HG03457 (cell line): ENCODE measurements around the gene CEP135.
"Not testable (repeated sequence)": the region's sequence is repeated elsewhere in the genome, so short reads cannot be mapped to it uniquely, and the experiment has no call there.

Source experiments
- ATAC-seq: cut with Tn5 transposase; IDR thresholded peaks from one replicate; pipeline ENCODE4 v1.9.1; 2021; ENCODE audit warnings: moderate number of reproducible peaks; ENCODE audit not compliant: unreplicated experiment

The CEP135 gene, protein sequence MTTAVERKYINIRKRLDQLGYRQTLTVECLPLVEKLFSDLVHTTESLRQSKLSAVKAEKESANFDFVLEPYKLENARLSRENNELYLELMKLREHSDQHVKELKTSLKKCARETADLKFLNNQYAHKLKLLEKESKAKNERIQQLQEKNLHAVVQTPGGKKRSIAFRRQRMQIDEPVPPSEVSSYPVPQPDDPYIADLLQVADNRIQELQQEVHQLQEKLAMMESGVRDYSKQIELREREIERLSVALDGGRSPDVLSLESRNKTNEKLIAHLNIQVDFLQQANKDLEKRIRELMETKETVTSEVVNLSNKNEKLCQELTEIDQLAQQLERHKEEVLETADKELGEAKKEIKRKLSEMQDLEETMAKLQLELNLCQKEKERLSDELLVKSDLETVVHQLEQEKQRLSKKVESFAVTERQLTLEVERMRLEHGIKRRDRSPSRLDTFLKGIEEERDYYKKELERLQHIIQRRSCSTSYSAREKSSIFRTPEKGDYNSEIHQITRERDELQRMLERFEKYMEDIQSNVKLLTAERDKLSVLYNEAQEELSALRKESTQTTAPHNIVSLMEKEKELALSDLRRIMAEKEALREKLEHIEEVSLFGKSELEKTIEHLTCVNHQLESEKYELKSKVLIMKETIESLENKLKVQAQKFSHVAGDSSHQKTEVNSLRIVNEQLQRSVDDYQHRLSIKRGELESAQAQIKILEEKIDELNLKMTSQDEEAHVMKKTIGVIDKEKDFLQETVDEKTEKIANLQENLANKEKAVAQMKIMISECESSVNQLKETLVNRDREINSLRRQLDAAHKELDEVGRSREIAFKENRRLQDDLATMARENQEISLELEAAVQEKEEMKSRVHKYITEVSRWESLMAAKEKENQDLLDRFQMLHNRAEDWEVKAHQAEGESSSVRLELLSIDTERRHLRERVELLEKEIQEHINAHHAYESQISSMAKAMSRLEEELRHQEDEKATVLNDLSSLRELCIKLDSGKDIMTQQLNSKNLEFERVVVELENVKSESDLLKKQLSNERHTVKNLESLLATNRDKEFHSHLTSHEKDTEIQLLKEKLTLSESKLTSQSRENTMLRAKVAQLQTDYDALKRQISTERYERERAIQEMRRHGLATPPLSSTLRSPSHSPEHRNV

GRCh38 chr4:55948726-55949481, at the start of gene CEP135:
CEP135 (plus strand) TSS chr4:55948945; CDS start chr4:55952131, 3,186 bp downstream.
- peak; percentile 71 for ATAC-seq

GRCh38 chr4:55902677-55903076, 46.1 kb upstream of the CEP135 start:
- no peak for ATAC-seq

DNA sequence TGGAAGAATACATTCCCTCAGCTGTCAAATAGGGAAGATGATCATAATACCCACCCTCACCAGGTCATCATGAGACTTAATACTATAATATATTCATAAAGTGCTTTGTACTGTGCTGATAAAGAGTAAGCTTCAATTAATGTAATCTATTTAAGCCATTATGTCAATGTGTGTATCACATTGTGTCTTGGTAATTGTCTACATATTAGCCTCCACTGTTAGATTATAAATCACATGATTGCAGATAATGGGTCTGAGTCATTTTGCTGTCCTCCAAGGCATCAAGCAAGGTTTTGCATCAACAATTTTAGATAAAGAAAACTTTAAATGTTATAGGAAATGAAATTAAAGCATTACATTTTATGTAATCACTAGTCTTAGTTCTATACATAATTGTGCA, 45.2 kb upstream of the CEP135 start:
- no peak for ATAC-seq

DNA sequence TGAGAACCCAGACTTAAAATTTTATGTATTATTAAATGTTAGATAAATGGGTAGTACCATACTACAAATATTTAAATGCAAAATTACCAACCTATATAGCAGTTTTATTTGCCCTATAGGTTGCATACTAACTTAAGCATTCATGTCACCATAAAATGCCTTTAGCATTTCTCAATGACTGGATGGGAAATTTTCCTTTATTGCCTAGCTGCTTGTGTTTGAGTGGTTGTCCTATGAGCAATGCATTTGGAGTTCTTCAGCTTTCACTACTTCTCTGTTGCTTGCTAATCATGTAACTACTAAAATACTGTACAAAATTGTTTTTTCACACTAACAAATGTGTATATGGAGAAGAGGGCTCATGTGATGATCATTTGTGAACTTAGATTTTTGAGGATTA, 44.2 kb upstream of the CEP135 start:
- ATAC-seq, result no peak

DNA sequence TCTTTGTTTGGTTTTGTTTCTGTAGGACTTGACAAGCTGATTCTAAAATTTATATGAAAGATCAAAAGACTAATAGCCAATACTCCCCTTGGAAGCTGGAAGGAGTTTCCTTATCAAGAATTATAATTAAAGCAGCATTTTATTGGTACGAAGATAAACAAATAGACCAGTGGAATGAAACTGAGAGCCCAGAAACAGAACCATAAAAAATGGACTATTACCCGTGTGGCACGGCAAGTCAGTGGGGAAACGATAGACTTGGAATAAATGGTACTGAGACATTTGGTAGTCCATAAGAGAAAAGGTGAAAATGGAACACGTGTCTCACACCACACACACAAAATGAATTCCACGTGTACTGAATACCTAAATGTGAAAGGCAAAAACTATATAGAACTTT, 42.4 kb upstream of the CEP135 start:
- ATAC-seq, result no peak

DNA sequence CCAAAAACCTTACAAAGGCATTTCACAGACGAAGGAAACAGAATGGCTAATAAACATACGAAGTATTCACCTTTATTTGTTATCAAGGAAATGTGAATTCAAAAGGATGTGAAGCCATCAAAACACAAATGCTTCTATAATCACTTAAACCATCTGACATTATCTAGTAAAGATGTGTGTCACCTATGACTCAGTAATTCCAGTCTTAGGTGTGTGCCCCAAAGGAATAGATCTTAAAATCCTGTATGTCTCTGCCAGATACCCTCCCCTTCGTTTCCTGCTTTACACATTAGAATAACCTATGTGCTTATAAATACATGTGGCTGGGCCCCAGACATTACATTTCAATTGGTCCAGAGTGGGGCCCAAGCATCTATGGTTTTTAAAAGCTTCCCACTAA, 41.8 kb upstream of the CEP135 start:
- ATAC-seq, result no peak

GRCh38 chr4:55907469-55907868, 41.3 kb upstream of the CEP135 start:
- no peak for ATAC-seq

DNA sequence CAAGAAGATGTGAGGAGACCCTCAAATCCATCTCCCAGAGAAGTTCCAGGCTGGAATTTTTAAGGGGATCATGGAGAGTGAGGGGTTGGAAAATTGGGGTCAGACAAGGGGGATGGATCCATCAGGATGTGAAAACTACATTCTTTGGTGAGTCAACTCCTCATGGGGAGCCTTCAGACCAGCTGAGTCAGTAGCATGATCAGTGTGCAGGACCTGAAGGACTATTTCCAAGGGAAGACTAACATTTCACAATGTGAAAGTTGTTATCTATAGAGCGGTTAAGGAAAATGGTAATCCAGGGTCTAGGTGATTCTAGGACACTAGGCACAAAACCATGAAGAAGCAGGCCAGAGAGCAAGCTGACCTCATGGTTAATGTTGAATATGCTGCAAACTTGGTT, 38.6 kb upstream of the CEP135 start:
- ATAC-seq, result no peak

DNA sequence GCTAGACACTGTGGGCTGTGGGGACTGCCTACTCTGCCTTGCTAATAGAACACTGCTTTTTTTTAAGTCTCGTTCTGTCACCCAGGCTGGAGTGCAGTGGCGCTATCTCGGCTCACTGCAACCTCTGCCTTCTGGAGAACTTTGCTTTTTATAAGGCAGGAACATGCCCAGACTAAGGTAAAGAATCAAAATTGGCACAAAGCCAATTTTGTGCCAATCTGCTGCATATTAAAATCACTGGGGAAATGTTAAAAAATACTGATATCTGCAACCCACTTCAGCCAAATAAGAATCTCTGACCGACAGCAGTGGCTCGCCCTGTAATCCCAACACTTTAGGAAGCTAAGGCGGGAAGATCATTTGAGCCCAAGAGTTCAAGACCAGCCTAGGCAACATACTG, 36.5 kb upstream of the CEP135 start:
- ATAC-seq, result no peak

GRCh38 chr4:55920571-55920970, 28.2 kb upstream of the CEP135 start:
- no peak for ATAC-seq

- ATAC-seq, result no peak
Measured at GRCh38 chr4:55921093-55921492, 27.7 kb upstream of the CEP135 start.

DNA sequence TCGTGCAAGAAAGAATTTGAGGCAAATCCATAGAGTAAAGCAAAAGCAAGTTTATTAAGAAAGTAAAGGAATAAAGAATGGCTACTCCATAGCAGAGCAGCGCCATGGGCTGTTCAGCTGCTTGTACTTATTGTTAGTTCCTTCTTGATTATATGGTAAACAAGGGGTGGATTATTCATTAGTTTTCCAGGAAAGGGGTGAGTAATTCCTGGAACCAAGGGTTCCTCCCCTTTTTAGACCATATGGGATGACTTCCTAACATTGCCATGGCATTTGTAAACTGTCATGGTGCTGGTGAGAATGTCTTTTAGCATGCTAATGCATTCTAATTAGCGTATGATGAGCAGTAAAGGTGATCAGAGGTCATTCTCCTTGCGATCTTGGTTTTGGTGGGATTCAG, 23.5 kb upstream of the CEP135 start:
- ATAC-seq, result no peak

- no peak for ATAC-seq
Measured at GRCh38 chr4:55926610-55927009, 22.1 kb upstream of the CEP135 start.

- no peak for ATAC-seq
Measured at GRCh38 chr4:55927803-55928437, 20.8 kb upstream of the CEP135 start.

GRCh38 chr4:55928846-55929245, 19.9 kb upstream of the CEP135 start:
- ATAC-seq, result no peak

DNA sequence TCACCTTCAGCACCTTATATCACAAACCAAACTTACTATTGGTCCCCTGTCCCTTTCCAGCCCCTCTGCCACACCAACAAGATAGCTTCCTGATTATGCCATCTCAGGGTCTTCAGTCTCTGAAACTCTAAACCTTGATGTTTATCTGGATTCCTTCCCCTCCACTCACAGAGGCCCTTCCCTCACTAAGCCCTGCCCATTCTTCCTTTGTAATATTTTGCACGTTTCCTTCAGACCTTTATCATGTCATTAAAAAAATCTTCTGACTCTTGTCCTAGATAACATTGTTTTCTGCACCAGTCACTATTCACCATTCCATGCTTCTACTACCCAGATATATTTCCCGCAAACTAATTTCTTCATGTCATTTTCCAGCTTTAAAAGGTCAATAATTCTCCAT, 17.7 kb upstream of the CEP135 start:
- no peak for ATAC-seq

GRCh38 chr4:55931833-55932232, 16.9 kb upstream of the CEP135 start:
- ATAC-seq, result no peak

DNA sequence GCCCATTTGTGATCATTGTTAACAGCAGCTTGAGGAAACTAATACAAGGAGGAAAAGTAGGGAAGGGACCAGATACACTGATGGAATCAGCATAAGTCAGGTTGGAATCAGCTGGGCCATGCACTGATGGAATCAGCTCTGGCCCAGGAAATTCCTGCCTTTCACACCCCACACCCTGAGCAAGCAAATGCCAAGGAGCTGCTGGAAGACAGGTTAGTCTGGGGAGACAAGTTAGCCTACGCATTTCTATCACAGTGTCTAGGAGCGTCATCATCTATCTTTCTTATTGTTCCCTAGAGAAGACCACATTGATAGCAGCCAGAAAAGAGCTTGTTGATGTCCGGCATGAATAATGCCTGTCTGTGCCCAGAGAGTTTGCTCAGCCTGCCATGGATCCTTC, 16.2 kb upstream of the CEP135 start:
- no peak for ATAC-seq

DNA sequence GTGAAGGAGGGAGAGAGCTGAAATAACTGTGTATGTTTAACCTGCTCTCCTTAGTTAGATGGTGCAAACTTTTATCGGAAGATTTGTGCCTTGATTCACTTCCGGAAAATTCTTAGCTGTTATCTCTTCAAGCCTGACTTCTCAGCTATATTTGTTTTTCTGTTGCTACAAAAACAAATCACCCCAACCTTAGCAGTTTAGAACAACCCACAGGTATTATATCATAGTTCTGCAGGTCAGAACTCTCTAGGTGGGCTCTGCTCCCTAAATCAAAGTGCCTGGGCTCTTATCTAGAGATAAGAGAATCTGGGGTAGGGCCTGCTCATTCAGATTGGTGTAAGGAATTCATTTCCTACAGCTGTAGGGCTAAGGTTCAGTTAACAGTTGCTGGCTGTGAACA, 15.1 kb upstream of the CEP135 start:
- no peak for ATAC-seq

GRCh38 chr4:55935907-55936306, 12.8 kb upstream of the CEP135 start:
- ATAC-seq, result not testable (repeated sequence)
